HG03565 (cell line): ENCODE measurements around the gene CNOT10.
"Not testable (repeated sequence)": the region's sequence is repeated elsewhere in the genome, so short reads cannot be mapped to it uniquely, and the experiment has no call there.

ENCODE experiments used
- ATAC-seq: cut with Tn5 transposase; IDR thresholded peaks from one replicate; pipeline ENCODE4 v1.9.1; 2021; ENCODE audit warnings: mild to moderate bottlenecking, moderate library complexity; ENCODE audit not compliant: unreplicated experiment

Gene CNOT10

GRCh38 chr3:32751377-32751776 is 66.4 kb downstream of the CNOT10 start:
- ATAC-seq = no peak

DNA sequence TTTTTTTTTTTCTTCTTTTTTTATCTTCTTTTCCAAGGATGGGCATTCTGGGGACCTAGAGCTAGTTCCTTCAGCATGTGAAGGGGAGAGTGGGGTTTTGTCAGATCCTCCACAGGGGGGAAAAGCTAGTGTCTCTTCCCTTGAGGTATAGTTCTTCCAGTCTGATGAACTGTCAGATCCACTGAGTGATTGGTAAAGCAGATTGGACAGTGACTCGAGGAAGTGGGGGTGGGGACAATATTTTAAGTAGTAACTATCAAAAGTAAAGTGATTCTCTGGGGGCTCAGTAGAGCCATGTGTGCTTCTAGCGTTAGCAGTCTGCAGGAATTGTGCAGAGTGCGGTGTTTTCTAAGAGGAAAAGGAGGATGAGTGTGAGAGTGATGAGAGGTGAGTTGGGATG is 70.8 kb downstream of the CNOT10 start:
- ATAC-seq = no peak

DNA sequence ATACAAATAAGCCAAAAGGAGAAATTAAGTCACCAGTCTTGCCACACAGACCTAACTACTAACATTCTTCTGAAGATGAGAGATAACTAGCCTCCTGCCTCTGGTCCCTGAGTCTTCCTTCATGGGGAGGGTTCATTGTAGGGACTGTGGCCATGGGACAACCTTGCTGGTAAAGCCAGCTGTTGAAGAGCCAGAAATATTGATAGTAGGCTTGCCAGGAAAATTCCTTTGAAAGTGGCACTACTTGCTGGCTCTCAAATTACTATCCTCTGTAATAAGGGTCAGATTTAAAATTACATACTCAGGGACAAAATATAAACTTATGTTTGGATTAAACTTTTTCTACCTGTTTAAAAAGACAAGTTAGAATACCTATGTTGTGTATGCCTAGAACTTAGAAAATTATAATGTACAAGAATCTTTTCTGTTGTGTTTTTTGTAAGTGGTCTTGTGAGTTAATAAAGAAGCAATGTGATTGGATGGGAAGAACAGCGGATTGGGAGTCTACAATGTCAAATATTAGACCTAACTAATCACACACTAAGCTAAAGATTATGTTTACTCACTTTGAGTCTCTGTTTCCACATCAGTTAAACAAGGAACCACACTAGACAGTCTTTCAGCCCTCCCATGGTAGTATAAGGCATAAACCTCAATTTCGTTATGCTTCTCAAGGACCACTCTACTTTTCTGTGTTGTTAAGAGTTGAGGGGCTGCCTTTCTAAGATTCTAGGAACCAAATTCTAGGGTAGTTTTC is 72.8 kb downstream of the CNOT10 start:
- ATAC-seq = no peak

GRCh38 chr3:32758375-32758753 is 73.4 kb downstream of the CNOT10 start:
- no peak for ATAC-seq

- ATAC-seq = no peak
Observed at GRCh38 chr3:32759342-32759741, 74.4 kb downstream of the CNOT10 start.

DNA sequence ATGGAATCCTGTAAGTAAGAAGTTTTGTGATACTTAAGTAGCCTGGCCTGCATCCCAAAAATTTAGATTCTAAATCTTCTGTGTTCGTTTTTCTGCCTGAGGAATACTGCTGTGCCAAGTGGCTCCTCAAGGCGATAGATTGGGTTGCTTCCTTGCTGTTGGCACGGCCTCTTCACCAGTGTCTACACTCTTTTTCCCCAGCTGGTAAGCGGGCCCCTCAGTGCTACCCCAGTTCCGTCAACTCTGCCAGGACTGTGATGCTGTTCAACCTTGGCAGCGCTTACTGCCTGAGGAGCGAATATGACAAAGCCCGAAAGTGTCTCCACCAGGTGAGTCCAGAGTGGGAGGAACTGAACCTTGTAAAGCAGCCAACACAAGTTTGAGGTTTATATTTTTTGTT is 79.5 kb downstream of the CNOT10 start:
- no peak for ATAC-seq

- no peak for ATAC-seq
Observed at GRCh38 chr3:32778389-32778788, 93.4 kb downstream of the CNOT10 start.

GRCh38 chr3:32780071-32780734 is 95.2 kb downstream of the CNOT10 start:
- no peak for ATAC-seq

DNA sequence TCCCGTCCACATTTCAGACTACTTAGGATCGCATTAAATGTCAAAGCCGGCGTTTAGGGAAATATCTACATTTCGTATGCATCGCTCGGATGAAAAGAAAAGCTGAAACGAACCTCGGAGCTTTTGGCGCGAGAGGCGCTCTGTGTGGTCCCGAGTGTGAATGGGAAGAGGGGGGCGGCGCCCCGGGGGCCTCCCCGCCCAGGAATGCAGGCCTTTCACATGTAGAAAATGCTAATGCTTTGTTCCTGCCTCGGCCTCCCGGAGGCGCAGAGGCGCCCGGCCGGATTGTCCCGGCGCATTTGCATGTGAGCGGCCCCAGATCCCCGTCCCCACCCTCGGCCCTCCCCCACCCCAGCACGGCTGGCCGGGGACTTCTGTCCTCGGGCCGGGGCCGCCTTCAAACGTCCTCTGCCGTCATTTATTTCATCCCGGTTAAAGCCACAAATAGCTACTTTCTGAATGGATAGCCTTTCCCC is 95.8 kb downstream of the CNOT10 start:
- peak; percentile 20 for ATAC-seq

DNA sequence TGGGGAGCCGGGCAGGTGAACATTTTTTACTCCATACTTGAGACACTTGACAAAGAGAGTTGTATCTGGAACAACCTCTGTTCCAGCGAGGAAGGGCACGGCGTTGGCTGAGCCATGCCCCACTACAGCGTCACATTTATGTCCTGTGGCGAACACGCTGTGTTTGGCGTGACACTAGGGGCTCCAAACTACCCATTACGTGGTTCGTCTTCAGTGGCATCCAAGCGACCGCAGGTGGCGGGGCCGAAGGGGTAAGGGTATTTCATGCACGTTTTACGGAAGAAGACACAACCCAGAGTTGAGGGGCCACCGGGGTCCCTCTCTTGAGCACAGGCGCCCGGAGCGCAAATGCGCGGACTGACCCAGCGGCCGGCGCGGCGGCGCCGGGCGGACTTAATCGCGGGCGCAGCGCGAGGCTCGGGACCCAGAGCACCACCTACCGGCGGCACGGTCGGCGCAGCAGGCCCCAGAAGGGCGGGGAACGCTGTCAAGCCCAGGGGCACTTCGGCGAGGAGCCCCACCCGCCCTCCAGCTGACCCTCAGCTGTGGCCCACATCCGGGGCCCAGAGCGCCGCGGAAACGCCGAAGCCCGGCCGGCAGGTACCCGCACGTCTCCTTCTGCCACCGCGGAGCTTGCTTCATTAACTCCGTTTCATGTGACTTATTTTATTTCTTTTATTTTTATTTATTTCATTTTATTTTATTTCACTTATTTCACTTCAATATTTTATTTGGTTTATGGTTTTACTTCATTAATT is 96.4 kb downstream of the CNOT10 start:
- ATAC-seq = peak; percentile 83

DNA sequence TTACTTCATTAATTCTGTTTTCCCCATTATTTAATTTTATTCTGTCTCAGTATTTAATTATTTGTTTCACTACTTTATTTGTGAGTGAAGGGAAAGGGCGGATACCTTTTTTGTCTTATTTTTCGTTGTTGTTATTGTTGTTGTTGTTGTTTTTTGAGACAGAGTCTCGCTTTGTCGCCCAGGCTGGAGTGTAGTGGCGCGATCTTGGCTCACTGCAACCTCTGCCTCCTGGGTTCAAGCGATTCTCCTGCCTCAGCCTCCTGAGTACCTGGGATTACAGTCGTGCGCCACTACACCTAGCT is 96.9 kb downstream of the CNOT10 start:
- not testable (repeated sequence) for ATAC-seq

DNA sequence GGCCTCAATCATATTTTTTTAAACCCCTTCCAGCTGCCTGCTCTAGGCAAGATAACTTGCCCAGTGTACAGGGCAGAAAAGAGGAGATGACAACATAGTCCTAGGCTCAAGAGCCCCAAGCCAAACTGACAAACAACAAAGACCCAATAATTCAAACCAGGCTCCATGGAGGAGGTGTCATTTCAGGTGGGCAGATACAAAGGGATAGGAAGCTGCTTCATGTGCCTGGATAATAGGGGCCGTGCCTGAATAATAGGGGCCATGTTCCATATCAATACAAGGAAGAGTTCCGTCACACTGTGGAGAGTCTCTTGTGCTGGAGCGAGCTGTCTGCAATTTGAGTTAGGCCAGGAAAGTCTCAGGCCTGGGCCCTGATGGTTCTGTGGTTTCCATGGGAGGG is 97.4 kb downstream of the CNOT10 start:
- ATAC-seq = no peak

- ATAC-seq = no peak
Observed at GRCh38 chr3:32791833-32792232, 106.8 kb downstream of the CNOT10 start.

GRCh38 chr3:32794487-32795308 is 109.7 kb downstream of the CNOT10 start:
- no peak for ATAC-seq

GRCh38 chr3:32796384-32796950 is 111.5 kb downstream of the CNOT10 start:
- ATAC-seq = not testable (repeated sequence)

DNA sequence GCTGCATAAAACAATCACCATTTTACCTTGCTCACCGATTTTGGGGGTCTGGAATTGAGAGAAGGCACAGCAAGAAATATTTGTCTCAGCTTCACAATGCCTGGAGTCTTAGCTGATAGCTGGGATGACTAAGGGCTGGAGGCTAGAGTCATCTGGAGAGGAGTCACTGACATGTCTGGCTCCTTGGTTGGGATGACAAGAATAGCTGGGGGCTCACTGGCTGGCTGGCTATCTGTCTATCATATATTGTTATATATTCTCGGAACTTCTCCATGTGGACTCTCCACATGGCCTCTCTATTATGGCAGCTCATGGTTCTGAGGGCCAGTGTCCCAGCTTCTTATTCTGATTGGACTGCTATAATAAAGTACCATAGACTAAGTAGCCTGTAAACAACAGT is 112.8 kb downstream of the CNOT10 start:
- ATAC-seq = no peak

- ATAC-seq = not testable (repeated sequence)
Observed at GRCh38 chr3:32801440-32801839, 116.5 kb downstream of the CNOT10 start.

DNA sequence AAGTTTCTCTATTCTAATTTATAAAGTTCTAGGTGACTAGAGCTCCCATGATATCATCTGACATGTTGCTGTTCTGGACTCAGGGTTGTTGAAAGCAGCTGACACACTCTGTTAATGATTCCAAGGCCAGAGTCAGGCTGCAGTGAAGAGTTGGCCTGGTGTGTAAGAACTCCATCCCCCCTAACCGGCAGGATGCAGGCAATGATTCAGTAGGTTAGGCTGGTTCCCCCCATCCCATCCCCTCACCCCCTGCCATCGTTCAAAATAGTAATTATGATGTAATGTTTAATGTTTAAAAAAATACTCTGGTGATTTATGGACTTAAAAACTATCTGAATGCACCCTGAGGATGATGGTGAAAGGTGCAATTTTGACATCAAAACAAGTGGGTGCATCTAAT is 128.2 kb downstream of the CNOT10 start:
- ATAC-seq = no peak

DNA sequence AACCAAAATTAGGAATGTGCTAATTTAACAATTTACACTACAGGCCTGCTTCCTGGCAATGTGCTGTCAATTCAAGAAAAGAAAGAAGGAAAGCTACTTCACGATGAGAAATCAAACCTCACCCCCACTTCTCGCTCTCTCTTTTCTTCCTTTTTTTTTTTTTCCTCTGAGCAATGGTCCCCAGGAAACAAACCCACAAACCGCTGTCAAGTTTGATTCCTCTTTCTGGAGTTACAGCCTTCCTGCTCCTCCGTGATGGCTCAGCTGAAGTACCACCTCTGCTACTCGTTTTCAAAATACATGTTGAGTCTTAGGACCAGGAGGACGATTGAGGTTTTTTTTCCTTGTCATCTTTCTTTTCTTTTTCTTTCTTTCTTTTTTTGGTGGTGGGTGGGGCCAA is 129.4 kb downstream of the CNOT10 start:
- no peak for ATAC-seq

DNA sequence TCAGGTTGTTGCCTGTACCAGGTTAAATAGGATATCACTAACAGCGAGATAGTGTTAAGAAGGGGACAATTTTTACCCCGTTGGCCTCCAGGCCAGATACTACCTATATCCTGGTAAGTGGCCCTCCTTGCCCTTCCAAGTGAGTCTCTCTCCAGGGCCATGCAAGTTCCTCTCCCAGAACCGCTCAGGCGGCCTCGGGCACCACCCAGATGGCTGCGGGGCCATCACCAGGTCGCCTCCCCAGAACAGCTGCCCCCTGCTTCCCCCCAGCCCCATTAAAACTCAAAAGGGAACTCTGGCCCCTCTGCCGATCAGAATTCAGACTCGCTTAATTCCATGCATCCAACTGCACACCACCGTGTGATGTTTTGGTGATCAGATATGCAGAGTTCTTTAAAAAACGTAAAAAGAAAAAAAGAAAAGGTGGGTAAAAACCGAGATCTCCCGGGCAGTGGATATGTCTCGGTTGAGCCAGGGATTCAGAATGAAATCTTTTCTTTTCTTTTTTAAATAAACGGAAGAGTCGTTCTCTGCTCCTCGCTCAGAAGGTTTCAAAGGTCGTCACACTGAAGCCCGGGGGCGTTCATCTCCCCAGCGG is 131.0 kb downstream of the CNOT10 start:
- no peak for ATAC-seq
